ENCODE measurements around the gene PRR7. TPM values are rescaled to one million over a fixed set of nuclear protein-coding genes. Genes with fewer than 3 reads are reported as not detected.

The PRR7 gene
- total RNA-seq, 1 donor from 2014 or later: 8.8 TPM

GRCh38 chr5:177403102-177403791 lies 43.4 kb upstream of the PRR7 start:
- TF ChIP-seq CTCF (conservative IDR thresholded peaks at IDR 0.05): no peak
- peaks cover 61% of the 10 kb centered on the region for H3K27me3 Mint-ChIP-seq
- no peaks in the 10 kb centered on the region for H3K9me3 Mint-ChIP-seq
- DNase-seq (ENCODE audit: extremely low spot score, unreplicated experiment): no peak
- H3K4me1 Mint-ChIP-seq (ENCODE audit: unreplicated experiment): peaks cover 8% of the 10 kb centered on the region
- H3K27ac Mint-ChIP-seq: peak overlapping the region; percentile 84
- peak overlapping the region; percentile 91 for H3K4me3 Mint-ChIP-seq
- no peaks in the 10 kb centered on the region for H3K36me3 Mint-ChIP-seq

- Mint-ChIP-seq H3K36me3 (no peaks in the 10 kb centered on the region), H3K4me1 (ENCODE audit: unreplicated experiment) (peaks cover 8% of the 10 kb centered on the region), H3K4me3 (peak overlapping the region; percentile 91), H3K27me3 (peaks cover 63% of the 10 kb centered on the region), H3K27ac (no peak overlapping the region), H3K9me3 (no peaks in the 10 kb centered on the region)
- peak; percentile 82 for DNase-seq (ENCODE audit: extremely low spot score, unreplicated experiment)
- TF ChIP-seq CTCF (conservative IDR thresholded peaks at IDR 0.05): peak; percentile 78
Observed at GRCh38 chr5:177403792-177404640, 42.6 kb upstream of the PRR7 start.

GRCh38 chr5:177404641-177405179 lies 41.9 kb upstream of the PRR7 start:
- H3K36me3 Mint-ChIP-seq: no peaks in the 10 kb centered on the region
- H3K4me3 Mint-ChIP-seq: peak overlapping the region; percentile 72
- no peak for DNase-seq (ENCODE audit: extremely low spot score, unreplicated experiment)
- H3K27me3 Mint-ChIP-seq: peaks cover 70% of the 10 kb centered on the region
- no peak overlapping the region for H3K27ac Mint-ChIP-seq
- H3K4me1 Mint-ChIP-seq (ENCODE audit: unreplicated experiment): peaks cover 8% of the 10 kb centered on the region
- TF ChIP-seq CTCF (conservative IDR thresholded peaks at IDR 0.05): no peak
- H3K9me3 Mint-ChIP-seq: no peaks in the 10 kb centered on the region

GRCh38 chr5:177405312-177405711 lies 41.3 kb upstream of the PRR7 start:
- peaks cover 8% of the 10 kb centered on the region for H3K4me1 Mint-ChIP-seq (ENCODE audit: unreplicated experiment)
- DNase-seq (ENCODE audit: extremely low spot score, unreplicated experiment): no peak
- H3K27me3 Mint-ChIP-seq: peaks cover 70% of the 10 kb centered on the region
- no peak overlapping the region for H3K27ac Mint-ChIP-seq
- peak overlapping the region; percentile 72 for H3K4me3 Mint-ChIP-seq
- TF ChIP-seq CTCF (conservative IDR thresholded peaks at IDR 0.05): no peak
- no peaks in the 10 kb centered on the region for H3K9me3 Mint-ChIP-seq
- H3K36me3 Mint-ChIP-seq: no peaks in the 10 kb centered on the region

- no peak overlapping the region for H3K27ac Mint-ChIP-seq
- H3K4me1 Mint-ChIP-seq (ENCODE audit: unreplicated experiment): peaks cover 8% of the 10 kb centered on the region
- no peak for TF ChIP-seq CTCF (conservative IDR thresholded peaks at IDR 0.05)
- H3K4me3 Mint-ChIP-seq: no peak overlapping the region
- no peaks in the 10 kb centered on the region for H3K9me3 Mint-ChIP-seq
- H3K27me3 Mint-ChIP-seq: peaks cover 70% of the 10 kb centered on the region
- DNase-seq (ENCODE audit: extremely low spot score, unreplicated experiment): no peak
- H3K36me3 Mint-ChIP-seq: no peaks in the 10 kb centered on the region
Observed at GRCh38 chr5:177405805-177406204, 40.8 kb upstream of the PRR7 start.

All from type B pancreatic cell (in vitro differentiated cells).